Muscle of arm (tissue), 12 donors: ENCODE results near the gene SMAD6. TPM values are rescaled to one million over a fixed set of nuclear protein-coding genes. Genes with fewer than 3 reads are reported as not detected.
"Not testable (repeated sequence)": the region's sequence is repeated elsewhere in the genome, so short reads cannot be mapped to it uniquely, and the experiment has no call there.

Experiments
- DNase-seq: peaks from one replicate; pipeline ENCODE4 v3.0.0-alpha.2; 2013
- polyA plus RNA-seq, 12 donors: library from polyadenylated mRNA; unstranded; fragments of 120-200 nt; gene quantifications; one replicate each; pipeline ENCODE4 v1.2.1, GENCODE V29; 2013; ENCODE audit not compliant: insufficient read length in 12 of 12

SMAD6 gene
- polyA plus RNA-seq, 12 donors: 3.2 to 11.6 (median 3.7) TPM; not detected in 2

DNA sequence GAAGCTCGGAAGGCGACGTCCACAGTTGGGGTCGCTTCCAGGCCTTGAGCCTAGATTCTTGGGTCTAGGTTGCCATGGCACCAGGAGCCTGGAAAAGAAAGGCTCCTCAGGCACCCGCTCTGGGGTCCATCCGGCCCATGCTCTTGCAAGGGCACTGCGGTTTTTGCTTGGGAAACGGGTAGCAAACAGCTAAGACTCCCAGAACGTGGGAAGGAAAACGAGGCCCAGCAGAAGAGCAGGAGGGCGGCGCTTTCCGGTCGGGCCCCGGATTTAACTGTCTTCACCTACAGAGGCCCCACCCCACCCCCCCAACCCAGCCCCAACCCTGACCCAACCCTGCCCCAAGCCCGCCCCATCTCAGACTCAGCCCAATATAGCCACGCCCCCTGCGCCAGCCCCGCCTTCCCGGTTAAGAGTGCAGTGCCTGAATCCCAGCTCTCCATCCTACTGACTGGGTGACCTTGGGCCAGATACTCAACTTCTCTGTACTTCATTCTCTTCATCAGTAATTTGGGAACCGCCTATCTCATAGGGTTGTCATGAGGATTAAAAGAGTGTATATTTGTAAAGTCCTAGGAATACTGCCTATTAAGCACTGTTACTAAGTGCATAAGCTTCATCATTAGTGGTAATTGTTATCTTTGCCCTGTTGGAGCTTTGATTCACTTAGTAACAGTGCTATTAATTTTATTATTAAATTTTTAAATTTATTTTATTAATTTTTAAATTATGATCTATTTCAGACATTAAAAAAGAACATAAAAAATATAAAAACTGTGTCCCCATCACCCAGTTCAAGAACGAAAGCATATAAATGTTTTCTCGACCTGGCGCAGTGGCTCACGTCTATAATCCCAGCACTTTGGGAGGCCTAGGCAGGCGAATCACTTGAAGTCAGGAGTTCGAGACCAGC is 28.4 kb upstream of the SMAD6 start:
- no peak for DNase-seq

DNA sequence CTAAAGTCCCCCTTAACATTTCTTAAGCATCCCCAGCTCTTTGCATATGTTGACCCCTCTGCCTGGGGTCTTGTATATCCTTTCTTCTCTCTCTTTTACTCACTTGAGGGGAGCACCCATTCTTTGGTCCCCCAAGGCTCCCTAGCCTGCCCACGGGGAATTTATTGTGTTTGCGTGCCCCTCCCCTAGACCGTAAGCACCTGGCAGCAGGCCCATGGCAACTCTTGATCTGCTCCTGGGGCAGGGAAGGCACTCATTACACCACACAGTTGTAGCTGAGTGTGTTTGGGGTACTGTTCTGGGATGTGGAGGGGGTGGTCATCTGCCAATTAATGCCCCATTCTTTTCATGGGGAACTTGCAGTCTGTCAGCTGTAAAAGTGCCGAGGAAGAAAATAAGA is 27.3 kb upstream of the SMAD6 start:
- DNase-seq: no peak

DNA sequence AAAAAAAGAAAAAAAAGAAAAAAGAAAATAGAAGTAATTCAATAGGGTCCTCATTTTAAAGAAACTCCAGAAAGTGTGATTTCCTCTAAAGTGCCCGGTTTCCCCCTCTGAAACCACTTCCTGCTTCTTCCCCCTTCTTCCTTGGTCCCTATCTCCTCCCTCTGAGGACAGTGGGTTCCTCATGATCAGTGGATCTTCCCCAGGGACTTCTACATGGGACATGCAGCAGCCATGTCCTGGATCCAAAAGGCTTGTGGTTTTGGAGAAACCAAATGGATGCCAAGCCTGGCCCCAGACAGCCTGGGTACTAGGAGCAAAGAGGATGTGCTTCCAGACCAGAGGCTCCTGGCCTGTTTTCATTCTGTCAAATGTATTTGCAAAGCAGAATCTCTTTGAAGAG is 26.6 kb upstream of the SMAD6 start:
- DNase-seq: no peak

DNA sequence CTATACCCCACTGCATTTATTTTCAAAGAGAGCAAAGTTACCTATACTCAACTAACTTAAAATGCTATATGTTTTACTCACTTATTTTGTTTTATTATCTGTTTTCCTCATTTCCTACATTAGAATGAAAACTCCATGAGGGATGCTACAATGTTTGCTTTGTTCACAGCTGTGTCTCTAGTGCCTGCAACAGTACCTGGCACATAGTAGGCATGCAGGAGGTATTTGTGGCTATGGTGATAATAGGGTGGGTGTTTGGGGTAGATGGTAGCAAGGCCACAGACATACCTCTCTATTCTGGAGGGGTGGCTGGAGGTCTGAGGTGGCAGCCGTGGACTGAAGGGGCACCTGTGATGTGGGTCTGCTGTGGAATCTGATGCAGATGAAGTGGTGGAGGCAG is 24.7 kb upstream of the SMAD6 start:
- no peak for DNase-seq

DNA sequence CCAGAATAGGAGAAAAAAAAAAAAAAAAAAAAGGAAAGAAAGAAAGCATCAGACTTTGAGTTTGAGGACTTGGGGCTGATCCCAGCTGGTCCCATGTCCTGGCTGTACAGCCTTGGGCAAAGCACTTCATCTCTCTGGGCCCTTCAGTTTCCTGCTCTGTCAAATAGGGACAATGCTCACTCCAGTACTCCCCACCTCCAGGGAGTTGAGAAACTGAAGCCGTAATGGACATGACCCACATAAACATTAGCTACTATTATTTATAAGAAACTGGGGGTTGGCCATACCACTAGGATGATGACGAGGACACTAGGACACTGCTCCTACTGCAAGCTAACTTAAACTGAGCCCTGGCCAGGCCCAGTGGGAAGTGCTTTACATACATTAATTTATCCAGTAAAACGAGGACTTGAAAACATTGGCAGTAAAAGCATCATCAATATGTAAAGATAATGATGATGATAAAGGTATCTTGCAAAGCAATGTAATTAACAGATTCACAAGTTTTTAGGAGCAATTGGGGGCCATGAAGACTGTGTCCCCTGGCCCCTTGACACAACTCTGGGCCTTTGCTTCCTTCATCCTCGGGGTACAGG is 22.9 kb upstream of the SMAD6 start:
- DNase-seq: no peak

- DNase-seq: no peak
Measured at GRCh38 chr15:66679657-66680108, 22.4 kb upstream of the SMAD6 start.

DNA sequence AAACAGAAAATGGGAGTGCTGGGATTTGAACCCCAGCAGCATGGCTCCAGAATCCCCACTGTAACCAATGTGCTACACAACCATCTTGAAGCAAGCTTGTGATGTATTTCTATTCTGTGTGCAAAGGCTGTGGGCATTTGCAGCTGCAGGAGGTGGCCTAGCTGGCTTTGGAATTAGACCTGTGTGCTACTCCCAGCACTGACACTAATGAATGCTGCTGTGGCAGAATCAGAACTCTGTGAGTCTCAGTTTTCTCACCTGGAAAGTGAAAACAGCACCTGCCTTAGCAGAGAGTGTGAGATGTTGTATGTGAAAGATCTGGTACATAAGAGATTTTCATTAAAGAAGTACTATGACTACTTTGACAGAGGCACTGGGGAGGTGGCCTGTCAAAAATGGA is 21.5 kb upstream of the SMAD6 start:
- DNase-seq: no peak

DNA sequence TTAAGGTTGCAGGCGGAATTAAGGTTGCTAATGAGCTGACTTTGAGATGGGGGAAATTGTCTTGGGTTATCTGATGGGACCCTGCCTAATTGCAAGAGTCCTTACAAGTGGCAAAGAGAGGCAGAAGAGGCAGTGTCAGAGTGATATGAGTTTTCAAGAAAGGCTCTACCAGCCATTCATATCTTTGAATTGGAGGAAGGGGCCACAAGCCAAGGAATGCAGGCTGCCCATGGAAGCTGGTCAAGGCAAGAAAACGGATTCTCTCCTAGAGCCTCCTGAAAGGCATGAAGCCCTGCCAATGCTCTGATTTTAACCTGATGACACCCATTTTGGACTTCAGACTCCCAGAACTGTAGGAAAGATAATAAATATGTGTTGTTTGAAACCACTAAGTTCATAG is 20.6 kb upstream of the SMAD6 start:
- no peak for DNase-seq

DNA sequence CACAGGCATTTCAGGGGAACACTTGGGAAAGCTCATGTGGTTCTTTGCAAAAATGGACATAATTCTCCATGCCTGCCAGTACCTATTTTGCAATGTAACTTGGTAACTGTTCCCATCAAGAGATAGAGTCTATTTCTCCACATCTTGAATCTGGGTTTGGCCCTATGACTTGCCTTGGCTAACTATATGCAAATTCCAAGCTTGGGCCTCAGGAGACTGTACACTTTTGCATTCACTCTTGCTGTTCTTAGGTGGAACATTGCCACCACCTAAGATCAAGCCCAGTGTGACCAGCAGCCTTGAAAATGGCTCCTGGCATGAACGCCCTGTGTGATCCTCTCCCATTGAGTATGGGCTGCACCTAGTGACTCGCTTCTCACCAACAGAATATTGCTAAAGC is 19.8 kb upstream of the SMAD6 start:
- DNase-seq: no peak

DNA sequence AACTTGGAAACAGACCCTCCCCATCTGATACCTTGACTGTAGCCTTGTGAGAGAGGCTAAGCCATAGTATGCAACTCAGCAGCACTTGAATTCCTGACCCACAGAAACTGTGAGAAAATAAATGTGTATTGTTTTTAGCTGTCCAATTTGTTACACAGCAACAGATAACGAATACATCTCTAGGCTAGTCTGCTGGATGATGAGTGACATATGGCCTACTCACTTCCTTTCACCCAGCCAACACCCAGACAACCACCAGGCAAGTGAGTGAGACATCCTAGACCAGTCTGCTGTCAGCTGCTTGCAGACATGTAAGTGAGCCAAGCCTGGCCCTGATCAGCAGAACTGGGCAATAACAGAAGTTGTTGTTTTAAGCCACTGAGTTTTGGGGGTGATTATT is 19.2 kb upstream of the SMAD6 start:
- DNase-seq: no peak

DNA sequence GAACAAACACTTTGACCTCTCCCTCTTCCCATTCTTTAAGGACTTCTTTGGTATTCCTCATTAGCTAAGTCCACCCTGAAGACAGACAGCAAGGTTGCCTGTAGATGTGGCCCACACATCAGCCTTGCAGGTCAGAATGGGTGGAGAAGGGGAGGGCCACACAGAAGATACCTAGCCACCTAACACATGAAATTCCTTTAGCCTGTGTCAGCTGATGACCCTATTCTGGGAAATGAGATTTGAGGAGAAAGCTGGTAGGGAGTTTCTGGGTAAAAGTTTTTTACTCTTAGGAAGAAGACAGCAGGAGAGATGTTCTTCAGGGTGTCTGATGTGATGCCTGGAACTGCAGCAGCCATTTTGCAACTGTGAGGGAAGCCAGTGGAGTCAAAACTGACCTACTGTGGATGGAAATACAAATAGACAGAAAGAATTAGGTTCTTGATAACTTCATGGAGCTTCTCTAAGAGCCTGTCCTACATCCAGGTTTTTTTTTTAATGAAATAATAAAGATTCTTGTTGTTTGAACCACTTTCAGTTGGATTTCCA is 17.8 kb upstream of the SMAD6 start:
- DNase-seq: no peak

GRCh38 chr15:66685638-66686150 is 16.3 kb upstream of the SMAD6 start:
- no peak for DNase-seq

DNA sequence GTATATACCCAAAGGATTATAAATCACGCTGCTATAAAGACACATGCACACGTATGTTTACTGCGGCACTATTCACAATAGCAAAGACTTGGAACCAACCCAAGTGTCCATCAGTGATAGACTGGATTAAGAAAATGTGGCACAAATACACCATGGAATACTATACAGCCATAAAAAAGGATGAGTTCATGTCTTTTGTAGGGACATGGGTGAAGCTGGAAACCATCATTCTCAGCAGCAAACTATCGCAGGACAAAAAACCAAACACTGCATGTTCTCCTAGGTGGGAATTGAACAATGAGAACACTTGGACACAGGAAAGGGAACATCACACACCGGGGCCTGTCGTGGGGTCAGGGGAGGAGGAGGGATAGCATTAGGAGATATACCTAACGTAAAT is 11.1 kb upstream of the SMAD6 start:
- not testable (repeated sequence) for DNase-seq

DNA sequence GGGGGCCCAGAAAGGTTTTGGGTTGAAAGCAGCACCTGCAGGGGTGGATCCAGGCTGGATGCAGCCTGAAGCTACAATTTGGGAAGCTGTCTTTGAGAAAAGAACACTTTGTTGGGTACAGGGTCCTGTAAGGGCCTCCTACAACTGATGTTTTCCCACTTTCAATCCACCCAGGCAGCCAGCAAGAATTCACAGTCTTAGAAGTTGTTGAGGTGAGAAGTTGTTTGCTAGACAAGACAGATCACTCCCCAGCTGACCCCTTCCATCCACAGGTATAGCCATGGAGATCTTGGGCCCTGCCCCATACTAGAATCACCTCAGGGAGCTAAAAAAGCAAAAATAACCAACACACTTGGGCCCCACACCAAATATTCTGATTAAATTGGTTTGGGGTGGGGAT is 10.3 kb upstream of the SMAD6 start:
- DNase-seq: no peak

GRCh38 chr15:66692391-66692790 is 9.6 kb upstream of the SMAD6 start:
- DNase-seq: peak; percentile 41

- no peak for DNase-seq
Measured at GRCh38 chr15:66692808-66693596, 9.0 kb upstream of the SMAD6 start.

DNA sequence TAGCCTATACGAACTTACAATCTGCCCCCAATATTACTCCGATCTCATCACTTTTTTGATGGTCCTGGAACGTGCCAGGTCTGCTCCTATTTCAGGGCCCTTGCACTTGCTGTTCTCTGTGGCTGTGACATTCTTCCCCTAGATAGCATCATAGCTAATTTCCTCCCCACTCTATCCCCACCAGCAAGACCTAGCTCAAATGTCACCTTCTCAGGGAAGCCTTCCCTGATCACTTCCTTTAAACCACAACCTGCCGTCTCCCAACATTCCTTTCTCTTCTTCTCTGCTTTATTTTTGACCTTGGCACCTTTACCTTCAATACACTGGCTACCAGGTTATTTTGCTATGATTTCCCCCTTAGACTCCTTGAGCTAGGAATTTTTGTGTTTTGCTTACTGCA is 5.3 kb upstream of the SMAD6 start:
- DNase-seq: no peak

GRCh38 chr15:66698318-66698961 is 3.6 kb upstream of the SMAD6 start:
- DNase-seq: peak; percentile 24

- no peak for DNase-seq
Measured at GRCh38 chr15:66698971-66699370, 3.1 kb upstream of the SMAD6 start.

GRCh38 chr15:66700412-66700801 is 1.6 kb upstream of the SMAD6 start:
- DNase-seq: no peak

DNA sequence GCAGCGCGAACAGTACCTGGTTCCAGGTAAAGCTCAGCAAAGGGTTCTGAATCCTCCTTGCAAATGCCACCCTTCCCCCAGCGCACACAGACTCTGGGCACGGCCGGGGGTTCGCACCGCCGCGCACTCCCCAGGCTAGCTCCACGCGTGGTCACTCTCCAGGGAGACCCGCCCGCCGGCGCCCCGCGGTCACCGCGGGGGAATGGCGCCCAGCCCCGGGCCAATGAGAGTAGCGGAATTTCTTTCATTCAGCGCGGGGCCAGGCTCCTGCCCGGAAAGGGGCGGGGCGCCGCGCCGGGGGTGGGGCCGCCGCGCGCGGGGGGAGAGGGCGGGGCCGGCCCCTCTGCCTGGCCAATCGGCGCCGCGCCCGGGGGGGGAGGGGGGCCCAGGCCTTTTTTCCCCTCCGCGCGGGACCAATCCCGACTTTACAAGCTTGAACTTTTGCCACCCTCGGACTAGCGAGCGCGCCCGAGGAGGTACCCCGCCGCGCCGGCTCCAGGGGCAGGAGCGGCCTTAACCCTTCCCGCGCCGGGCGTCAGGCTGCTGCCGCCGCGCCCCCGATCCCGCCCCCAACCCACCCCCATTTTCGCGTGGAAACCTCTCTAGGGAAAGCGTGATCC is 1.1 kb upstream of the SMAD6 start:
- peak; percentile 92 for DNase-seq
